Activated CD4-positive, alpha-beta T cell treated with anti-CD3 and anti-CD28 coated beads, Interleukin-2, Interleukin-6, amounts not matched to agents 100 ng/mL and 50 ng/mL, durations not matched to agents 16 hours and 8 hours (primary cell): ENCODE data around the gene GPR18.

Experiments
- DNase-seq: peaks from one replicate; pipeline ENCODE4 v3.0.0-alpha.2; 2020

The GPR18 gene

GRCh38 chr13:99258210-99258860 lies at the start of gene GPR18:
GPR18 (minus strand) TSS chr13:99258379; CDS start chr13:99255872, 2,507 bp downstream.
- peak; percentile 82 for DNase-seq

DNA sequence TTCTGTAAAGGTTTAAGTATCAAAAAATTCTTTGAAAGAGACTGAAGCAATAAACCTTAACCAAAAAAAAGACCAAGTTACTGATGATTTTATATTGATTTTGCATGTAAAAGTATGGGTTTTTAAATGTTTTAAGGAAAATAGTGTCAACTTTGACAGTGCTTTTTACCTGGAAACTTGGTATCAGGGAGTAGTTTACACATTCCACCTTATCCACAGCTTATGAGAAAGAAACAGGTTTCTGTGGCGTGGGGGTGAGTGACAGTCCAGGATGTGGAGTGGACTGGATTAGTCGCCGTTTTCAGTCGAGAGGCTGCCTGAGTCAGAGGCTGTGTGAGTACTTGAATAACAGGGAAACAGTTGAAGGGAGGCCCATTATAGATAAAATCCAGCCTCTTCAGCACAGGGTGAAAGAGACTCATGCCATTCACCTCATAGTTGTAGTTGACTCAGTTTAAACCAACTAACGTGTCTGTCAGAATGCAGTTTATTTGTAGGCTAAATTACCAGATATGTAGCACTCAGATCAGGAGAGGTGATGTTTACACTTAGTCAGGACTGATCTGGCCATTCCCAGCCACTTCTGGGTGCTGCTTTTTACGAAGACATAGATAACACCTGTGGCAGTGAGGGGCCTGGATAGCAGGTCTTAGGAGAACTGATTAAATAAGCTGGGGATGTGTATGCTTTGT lies 49.6 kb upstream of the GPR18 start:
- peak; percentile 91 for DNase-seq

- peak; percentile 78 for DNase-seq
Observed at GRCh38 chr13:99307247-99307646, 49.1 kb upstream of the GPR18 start, which contains the start of gene GPR183. GPR183 (minus strand) TSS chr13:99307399; CDS start chr13:99296145, 11,254 bp downstream.

GRCh38 chr13:99305566-99305965 lies 47.4 kb upstream of the GPR18 start:
- DNase-seq: no peak

DNA sequence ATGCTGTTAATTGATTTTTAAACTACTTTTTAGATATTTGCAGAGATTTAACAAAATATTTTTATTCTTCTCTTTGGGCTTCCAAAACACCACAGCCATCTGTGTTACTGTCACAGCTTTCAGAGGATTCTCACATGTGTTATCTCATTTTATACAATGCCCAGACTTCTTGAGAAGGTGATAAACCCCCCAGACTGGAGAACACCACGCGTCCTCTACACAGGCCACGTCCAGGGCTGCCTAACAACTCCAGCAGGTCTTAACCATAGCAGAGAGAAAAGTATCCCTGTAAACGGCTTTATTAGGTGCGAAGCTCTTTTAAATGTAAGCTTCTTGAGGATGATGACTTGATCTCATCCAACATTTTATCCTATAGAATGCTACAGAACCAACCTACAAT lies 47.0 kb upstream of the GPR18 start:
- DNase-seq: no peak

DNA sequence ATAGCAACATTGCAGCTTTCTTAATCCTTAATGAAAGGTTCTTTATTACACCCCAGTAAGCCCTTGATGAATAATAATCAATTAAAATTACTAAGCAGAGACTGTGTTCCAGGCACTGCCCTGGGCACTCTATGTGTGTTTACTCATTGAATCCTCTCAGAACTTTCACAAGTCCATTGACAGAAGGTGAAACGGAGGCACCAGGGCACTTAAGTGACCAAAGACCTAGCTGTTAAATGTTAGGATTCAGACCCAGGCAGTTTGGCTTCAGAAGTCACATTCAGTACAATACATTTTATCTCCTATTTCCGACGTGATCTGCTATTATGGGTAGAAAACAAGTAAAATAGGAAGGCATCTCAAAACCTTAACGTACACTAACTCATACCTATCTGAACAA lies 46.4 kb upstream of the GPR18 start:
- DNase-seq: no peak

DNA sequence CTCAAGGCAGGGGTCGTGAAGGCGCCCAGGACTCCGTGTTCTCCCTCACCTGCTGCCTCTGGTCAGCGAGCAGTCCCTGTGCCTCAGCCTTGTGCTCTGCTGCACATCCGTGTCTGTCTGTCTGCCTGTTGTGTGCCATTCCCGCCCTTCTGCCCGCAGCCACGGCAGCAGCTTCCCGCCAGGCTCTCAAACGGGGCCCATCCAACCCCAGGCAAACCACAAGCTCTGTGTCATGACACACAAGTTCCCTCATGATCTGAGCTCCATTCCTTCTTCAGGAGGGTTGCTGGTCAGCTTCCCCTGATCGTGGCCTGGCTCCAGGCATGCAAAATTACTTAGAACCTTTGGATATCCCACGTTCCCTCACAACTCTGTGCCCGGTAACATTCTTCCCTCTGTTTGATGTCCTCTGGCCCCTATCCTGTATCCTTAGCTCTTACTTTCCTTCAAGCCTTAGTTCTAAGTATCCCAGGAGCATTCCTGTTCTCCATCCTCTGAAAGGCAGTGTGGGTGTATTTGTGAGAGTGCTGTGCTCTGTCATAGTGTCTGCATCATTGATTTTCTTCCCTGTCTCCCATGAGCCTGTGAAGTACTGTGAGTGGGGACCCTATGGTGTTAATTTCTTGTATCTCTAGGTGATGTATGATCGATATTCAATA lies 45.8 kb upstream of the GPR18 start:
- peak; percentile 79 for DNase-seq

DNA sequence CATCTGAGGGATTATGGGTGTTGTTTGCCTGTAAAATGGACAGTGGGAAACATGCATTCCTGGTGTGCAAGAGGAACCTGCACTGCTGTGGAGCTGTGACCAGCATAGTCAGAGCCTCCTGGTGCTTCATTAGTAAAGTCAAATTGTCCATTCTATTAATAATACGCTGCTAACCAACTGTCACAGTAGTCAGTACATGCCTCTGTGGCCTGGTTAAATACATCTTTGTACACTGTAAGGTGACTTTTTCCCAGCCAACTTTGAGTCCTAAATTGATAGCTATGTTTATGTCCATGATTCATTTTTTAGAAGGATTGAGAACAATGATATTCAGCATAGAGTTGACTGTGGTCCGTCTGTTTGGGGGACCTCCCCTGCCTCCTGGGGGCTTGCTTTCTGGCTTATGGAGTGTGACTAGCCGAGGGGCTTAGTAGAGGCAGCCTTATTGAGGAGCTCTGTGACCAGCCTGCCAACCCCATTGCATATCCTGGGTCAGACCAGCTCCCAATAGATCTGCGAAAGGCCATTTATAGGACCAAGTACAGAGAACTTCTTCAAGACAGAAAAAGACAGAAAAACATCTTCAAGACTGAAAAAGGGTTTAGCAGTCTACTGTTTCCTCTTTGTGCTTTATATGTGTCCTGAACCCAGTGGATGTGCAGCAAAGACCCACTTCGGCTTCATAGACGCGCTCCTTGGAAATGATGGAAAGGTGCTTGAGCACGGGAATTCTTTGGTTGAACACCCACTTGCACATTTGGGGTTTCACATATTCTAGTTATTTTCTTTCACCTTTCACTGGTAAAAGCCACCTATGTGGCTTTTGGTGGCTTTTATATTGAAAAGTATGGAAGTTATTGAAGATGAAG lies 44.7 kb upstream of the GPR18 start:
- DNase-seq: no peak

- DNase-seq: no peak
Observed at GRCh38 chr13:99301913-99302636, 43.9 kb upstream of the GPR18 start.

GRCh38 chr13:99301056-99301838 lies 43.1 kb upstream of the GPR18 start:
- DNase-seq: no peak

DNA sequence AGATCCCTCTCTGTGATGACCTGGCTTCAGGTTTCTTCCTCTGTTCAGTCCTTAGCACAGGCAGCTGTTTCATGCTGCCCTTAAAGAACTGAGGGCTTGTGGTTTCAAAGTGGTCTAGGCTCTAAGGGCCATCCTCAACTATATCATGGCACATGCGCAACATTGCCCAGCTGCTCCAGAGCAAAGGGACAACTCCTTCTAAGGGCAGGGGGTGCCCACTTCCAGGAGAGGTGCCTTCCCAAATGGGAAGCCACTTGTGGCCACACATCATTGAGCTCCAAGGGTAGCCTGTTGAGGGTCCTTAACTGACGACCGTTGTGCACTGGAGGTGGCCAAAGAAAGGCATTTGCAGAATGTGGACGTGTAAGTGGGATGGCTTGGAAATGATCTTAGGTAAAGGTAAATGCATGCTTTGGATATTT lies 41.8 kb upstream of the GPR18 start:
- no peak for DNase-seq

DNA sequence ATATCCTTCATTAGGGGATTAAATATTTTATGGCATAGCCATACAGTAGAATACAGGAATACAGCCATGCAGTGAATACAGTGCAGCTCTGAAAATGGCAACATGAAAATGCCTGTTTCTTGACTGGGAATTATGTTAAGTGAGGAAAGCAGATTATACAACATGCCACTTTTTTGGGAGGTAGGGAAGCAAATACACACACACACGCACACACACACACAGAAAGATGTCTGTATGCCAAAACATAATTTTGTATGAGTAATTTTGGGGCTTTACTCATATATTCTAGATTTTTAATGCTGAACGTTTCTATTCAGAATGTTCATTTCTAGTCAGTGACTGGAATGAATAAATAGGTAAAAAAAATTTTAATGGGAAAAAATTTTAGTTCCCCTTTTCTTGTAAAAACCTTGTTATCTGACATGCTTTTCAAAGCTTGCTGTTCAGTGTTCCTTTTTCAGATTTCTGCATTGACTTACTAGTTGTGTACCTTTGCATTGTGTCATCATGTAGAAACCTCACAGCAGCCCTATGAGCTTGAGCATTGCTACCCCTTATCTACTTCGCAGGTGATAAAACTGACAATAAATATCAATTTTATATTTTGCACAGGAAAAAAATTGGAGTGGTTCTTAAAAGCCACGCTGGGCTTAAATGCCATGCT lies 41.2 kb upstream of the GPR18 start:
- no peak for DNase-seq

GRCh38 chr13:99298056-99298455 lies 39.9 kb upstream of the GPR18 start:
- no peak for DNase-seq

DNA sequence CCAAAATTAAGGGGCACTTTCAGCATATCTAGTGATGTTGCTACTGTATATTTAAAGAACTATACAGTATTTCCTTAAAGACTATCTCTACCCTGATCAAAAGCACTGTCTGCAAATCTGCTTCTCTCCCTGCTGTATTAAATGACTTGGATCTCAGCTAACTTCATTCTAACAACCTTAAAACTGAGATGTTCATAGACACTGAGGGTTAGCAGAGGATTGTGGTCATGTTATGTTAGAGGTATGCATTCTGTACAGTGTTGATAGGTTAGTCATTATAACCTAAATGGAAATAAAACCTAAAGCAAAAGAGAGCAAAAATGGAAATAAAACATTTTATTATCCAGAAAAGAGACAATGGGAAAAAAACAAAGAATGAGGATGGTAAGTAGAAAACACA lies 39.2 kb upstream of the GPR18 start:
- DNase-seq: no peak

DNA sequence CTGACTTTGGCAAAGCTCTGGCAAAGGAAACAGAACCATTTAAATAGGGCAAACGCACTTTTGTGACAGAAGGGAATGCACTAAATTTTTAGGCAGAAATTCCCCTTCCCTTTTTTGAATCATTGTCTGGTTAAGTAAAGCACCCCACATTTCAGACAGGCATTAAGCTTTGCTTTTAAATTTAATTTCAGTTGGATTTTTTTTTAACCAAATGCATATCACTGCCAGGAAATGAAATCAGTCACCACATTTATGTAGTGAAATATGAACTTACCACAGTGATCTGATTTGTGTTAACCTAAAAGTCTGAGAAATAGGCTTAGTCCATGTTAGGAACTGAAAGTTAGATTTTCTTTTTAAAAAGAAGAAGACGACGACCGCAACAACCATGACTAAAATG lies 38.2 kb upstream of the GPR18 start:
- peak; percentile 66 for DNase-seq

DNA sequence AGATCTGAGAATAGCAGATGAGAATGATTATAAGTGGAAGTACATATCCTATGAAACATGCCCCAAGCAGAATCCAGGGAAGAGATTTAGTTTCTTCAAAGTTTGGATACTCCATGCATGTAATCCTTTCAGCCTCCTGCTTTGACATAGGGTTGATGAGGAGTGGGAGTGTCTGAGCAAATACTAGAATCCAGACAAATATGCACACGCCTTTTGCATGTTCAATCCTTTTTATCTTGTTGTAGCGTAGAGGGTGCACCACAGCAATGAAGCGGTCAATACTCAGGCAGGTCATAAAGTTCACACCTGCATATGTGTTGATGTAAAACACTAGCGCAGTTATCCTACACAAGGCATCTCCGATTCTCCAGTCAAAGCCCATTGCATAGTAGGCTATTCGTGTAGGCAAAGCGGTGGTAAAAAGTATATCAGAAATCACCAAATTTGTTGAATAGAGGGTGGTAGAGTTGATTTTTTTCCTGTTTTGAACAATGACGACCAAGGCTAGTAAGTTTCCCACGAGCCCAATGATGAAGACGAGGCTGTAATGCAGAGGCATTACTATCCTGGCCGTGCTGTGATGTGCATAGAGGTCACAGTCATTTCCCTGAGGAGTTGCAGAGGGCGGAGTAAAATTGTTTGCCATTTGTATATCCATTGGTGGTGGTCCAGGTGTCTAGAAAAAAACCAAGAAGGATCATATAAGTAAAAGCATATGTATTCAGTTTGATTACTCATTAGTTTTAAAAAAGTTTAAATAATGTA lies 37.5 kb upstream of the GPR18 start:
- no peak for DNase-seq

- DNase-seq: no peak
Observed at GRCh38 chr13:99294958-99295357, 36.8 kb upstream of the GPR18 start.

- no peak for DNase-seq
Observed at GRCh38 chr13:99294198-99294597, 36.0 kb upstream of the GPR18 start.

- no peak for DNase-seq
Observed at GRCh38 chr13:99293178-99293577, 35.0 kb upstream of the GPR18 start.

DNA sequence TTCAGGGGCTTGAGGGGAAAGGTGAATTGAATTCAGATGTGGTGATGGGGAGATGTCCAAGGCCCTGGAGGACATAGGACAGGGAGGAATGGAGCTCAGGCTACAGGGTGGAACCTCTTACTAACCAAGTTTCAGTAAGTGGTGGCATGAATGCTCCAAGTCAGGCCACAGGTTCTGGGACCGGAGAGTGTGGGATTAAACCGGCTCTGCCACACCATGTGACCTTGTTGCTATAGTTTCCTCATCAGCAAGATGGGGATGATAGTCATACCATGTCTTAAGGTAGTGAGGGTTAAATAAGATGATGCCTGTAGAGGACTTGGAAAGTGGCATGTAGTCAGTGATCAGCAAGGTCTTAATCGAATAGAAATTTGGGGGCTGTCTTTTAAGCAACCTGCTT lies 32.7 kb upstream of the GPR18 start:
- no peak for DNase-seq
